T-helper 17 cell (primary cell): ENCODE results near the gene PCAT6. TPM values are rescaled to one million over a fixed set of nuclear protein-coding genes. Genes with fewer than 3 reads are reported as not detected.

Experiments used
- total RNA-seq, 4 donors: library from RNA in 2 of 4; stranded (reverse) in 2 of 4; gene quantifications; one replicate each; pipeline ENCODE4 v1.2.3 and lab custom pipeline; 2022 to 2026

Gene PCAT6
- total RNA-seq, 2 donors from 2014 or later = 0.97 TPM; not detected in 1

Other genes starting within 250 kb of the PCAT6 start
- not detected for gene SYT2, start 100.5 kb upstream of the PCAT6 start, total RNA-seq
- 10 to 100 TPM; 64.2 to 76.2 TPM for gene KDM5B, start 2.5 kb upstream of the PCAT6 start, total RNA-seq
- 10 to 100 TPM; 10.3 to 11.1 TPM for gene RABIF, start 78.2 kb downstream of the PCAT6 start, total RNA-seq
- gene KLHL12, start 116.3 kb downstream of the PCAT6 start, total RNA-seq = 10 to 100 TPM; 16.7 to 21.1 TPM
- gene ADIPOR1, start 147.4 kb downstream of the PCAT6 start, total RNA-seq = 100 to 1,000 TPM in 1 of 2 donors, 10 to 100 TPM in 1; 65.8 to 126 TPM
- gene CYB5R1, start 156.3 kb downstream of the PCAT6 start, total RNA-seq = 10 to 100 TPM; 41.6 to 42.4 TPM
- 100 to 1,000 TPM; 118 to 130 TPM for gene TMEM183A, start 196.4 kb downstream of the PCAT6 start, total RNA-seq
- 1 to 10 TPM in 1 of 2 donors, under 1 TPM in 1; 0.81 to 1.5 TPM for gene PPFIA4, start 215.5 kb downstream of the PCAT6 start, total RNA-seq